K562 (cell line): ENCODE measurements around the gene ZNHIT3. TPM values are rescaled to one million over a fixed set of nuclear protein-coding genes. Genes with fewer than 3 reads are reported as not detected.

Experiments
- C11orf30 ChIP-seq: fragments of 450-650 bp; IDR thresholded peaks from 2 replicates; pipeline ENCODE4 v1.6.1; 2016; ENCODE audit warnings: low read depth, mild to moderate bottlenecking
- CCAR2 ChIP-seq: fragments of 200-400 bp; formaldehyde crosslinking; IDR thresholded peaks from 2 replicates; pipeline ENCODE4 v1.6.1; 2017; ENCODE audit warnings: mild to moderate bottlenecking, low read depth, low read length
- HDAC2 ChIP-seq: fragments of 450-650 bp; IDR thresholded peaks from 2 replicates; pipeline ENCODE4 v1.6.1; 2016; ENCODE audit warnings: mild to moderate bottlenecking
- NBN ChIP-seq: fragments of 450-650 bp; IDR thresholded peaks from 2 replicates; pipeline ENCODE4 v1.6.1; 2016; ENCODE audit warnings: low read depth, mild to moderate bottlenecking
- ZBTB7A ChIP-seq: IDR thresholded peaks from 2 replicates; pipeline ENCODE4 v1.6.1; 2011; ENCODE audit warnings: low read depth, mild to moderate bottlenecking, low read length, moderate library complexity, borderline replicate concordance; ENCODE audit not compliant: control insufficient read depth
- ZNF76 ChIP-seq: fragments of 250-450 bp; sonication (Bioruptor Pico); IDR thresholded peaks from 2 replicates; pipeline ENCODE4 v1.4.0; 2020; ENCODE audit warnings: mild to moderate bottlenecking, moderate library complexity, borderline replicate concordance
- ZSCAN32 ChIP-seq: fragments of 450-650 bp; formaldehyde crosslinking; IDR thresholded peaks from 2 replicates; pipeline ENCODE4 v1.4.0; 2020; ENCODE audit warnings: mild to moderate bottlenecking, moderate library complexity
- polyA plus RNA-seq, 8 experiments: library from polyadenylated mRNA; depleted of rRNA in 4 of 8; stranded (reverse) in 5 of 8; unstranded in 3 of 8; fragments of >200 nt; fragmentation: Nextera tagmentation in 2 of 8; fragmentation: Illumina TruSeq in 1 of 8; extraction: Ambion mirVana in 2 of 8; extraction: Trizol in 1 of 8; gene quantifications; 2 replicates each; pipeline versions ENCODE4 v1.2.1 to v1.2.3, GENCODE V29; 2011 to 2014; ENCODE audit warnings: inconsistent platforms in 1 of 8, missing spikeins in 1 of 8
- total RNA-seq, 7 experiments: library from RNA; depleted of rRNA in 6 of 7; stranded (reverse); fragments of >200 nt in 6 of 7; fragmentation: Illumina TruSeq in 2 of 7; extraction: Trizol in 2 of 7; gene quantifications; 2 replicates each; pipeline versions ENCODE4 v1.2.1 to v1.2.3, GENCODE V29; 2011 to 2021; ENCODE audit warnings: low replicate concordance in 1 of 7
- TF ChIP-seq, protein P1 (sequence below), 2 experiments: IDR thresholded peaks in 1 of 2; conservative IDR thresholded peaks in 1 of 2; 2 replicates each; pipeline ENCODE4 v1.6.1; 2016; ENCODE audit warnings: low read depth in 2 of 2, mild to moderate bottlenecking in 1 of 2, missing compliant biosample characterization in 1 of 2, missing genetic modification characterization in 1 of 2, moderate library complexity in 1 of 2
- TF ChIP-seq, protein P2 (sequence below): fragments of 450-650 bp; IDR thresholded peaks from 2 replicates; pipeline ENCODE4 v1.6.1; 2017; ENCODE audit warnings: antibody characterized with exemption, mild to moderate bottlenecking
- TF ChIP-seq, protein P3 (sequence below): fragments of 250-450 bp; sonication (Bioruptor Pico); IDR thresholded peaks from 2 replicates; pipeline ENCODE4 v1.4.0; 2020; ENCODE audit warnings: mild to moderate bottlenecking, moderate library complexity, borderline replicate concordance
- TF ChIP-seq, protein P4 (sequence below): fragments of 450-650 bp; IDR thresholded peaks from 2 replicates; pipeline ENCODE4 v1.6.1; 2017; ENCODE audit warnings: antibody characterized with exemption
- TF ChIP-seq, protein P5 (sequence below), 2 experiments: fragments of 450-650 bp in 1 of 2; IDR thresholded peaks; 2 replicates each; pipeline ENCODE4 v1.6.1; 2011 to 2017; ENCODE audit warnings: low read depth in 2 of 2, antibody characterized with exemption in 1 of 2, borderline replicate concordance in 1 of 2, low read length in 1 of 2, mild to moderate bottlenecking in 1 of 2, mixed read lengths in 1 of 2; ENCODE audit not compliant: control insufficient read depth in 1 of 2

ZNHIT3 gene
- total and polyA plus RNA-seq, 9 of the 15 experiments (the other 6 are each of a cell fraction or from before 2014, with no cell fraction given): 45.0 to 300 (median 88.4) TPM

DNA sequence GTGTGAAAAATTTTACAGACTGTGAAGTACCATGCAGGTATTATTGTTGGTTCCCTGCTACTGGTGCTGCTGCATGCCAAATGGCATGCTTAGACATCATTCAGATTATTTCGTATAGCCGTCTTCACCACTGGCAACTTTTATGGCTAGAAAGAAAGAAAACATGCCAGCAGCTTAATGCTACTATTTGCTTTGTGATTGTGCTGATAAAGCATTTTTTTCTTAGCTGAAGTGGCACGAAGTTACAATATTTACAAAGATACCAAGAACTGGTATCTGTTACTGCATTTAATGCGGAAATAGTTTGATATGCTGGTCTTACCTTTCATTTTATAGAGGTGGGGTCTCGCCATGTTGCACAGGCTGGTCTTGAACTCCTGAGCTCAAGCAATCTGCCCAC is 8.2 kb downstream of the ZNHIT3 start (continued):
- TF ChIP-seq, protein P1, sequence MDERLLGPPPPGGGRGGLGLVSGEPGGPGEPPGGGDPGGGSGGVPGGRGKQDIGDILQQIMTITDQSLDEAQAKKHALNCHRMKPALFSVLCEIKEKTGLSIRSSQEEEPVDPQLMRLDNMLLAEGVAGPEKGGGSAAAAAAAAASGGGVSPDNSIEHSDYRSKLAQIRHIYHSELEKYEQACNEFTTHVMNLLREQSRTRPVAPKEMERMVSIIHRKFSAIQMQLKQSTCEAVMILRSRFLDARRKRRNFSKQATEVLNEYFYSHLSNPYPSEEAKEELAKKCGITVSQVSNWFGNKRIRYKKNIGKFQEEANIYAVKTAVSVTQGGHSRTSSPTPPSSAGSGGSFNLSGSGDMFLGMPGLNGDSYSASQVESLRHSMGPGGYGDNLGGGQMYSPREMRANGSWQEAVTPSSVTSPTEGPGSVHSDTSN (CRISPR knock-in tag; IDR thresholded peaks at IDR 0.05; ENCODE audit: low read depth): no peak
- TF ChIP-seq, protein P1 (tag; conservative IDR thresholded peaks at IDR 0.05; ENCODE audit: low read depth): no peak
- TF ChIP-seq, protein P2, sequence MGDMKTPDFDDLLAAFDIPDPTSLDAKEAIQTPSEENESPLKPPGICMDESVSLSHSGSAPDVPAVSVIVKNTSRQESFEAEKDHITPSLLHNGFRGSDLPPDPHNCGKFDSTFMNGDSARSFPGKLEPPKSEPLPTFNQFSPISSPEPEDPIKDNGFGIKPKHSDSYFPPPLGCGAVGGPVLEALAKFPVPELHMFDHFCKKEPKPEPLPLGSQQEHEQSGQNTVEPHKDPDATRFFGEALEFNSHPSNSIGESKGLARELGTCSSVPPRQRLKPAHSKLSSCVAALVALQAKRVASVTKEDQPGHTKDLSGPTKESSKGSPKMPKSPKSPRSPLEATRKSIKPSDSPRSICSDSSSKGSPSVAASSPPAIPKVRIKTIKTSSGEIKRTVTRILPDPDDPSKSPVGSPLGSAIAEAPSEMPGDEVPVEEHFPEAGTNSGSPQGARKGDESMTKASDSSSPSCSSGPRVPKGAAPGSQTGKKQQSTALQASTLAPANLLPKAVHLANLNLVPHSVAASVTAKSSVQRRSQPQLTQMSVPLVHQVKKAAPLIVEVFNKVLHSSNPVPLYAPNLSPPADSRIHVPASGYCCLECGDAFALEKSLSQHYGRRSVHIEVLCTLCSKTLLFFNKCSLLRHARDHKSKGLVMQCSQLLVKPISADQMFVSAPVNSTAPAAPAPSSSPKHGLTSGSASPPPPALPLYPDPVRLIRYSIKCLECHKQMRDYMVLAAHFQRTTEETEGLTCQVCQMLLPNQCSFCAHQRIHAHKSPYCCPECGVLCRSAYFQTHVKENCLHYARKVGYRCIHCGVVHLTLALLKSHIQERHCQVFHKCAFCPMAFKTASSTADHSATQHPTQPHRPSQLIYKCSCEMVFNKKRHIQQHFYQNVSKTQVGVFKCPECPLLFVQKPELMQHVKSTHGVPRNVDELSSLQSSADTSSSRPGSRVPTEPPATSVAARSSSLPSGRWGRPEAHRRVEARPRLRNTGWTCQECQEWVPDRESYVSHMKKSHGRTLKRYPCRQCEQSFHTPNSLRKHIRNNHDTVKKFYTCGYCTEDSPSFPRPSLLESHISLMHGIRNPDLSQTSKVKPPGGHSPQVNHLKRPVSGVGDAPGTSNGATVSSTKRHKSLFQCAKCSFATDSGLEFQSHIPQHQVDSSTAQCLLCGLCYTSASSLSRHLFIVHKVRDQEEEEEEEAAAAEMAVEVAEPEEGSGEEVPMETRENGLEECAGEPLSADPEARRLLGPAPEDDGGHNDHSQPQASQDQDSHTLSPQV: no peak
- TF ChIP-seq, protein P3, sequence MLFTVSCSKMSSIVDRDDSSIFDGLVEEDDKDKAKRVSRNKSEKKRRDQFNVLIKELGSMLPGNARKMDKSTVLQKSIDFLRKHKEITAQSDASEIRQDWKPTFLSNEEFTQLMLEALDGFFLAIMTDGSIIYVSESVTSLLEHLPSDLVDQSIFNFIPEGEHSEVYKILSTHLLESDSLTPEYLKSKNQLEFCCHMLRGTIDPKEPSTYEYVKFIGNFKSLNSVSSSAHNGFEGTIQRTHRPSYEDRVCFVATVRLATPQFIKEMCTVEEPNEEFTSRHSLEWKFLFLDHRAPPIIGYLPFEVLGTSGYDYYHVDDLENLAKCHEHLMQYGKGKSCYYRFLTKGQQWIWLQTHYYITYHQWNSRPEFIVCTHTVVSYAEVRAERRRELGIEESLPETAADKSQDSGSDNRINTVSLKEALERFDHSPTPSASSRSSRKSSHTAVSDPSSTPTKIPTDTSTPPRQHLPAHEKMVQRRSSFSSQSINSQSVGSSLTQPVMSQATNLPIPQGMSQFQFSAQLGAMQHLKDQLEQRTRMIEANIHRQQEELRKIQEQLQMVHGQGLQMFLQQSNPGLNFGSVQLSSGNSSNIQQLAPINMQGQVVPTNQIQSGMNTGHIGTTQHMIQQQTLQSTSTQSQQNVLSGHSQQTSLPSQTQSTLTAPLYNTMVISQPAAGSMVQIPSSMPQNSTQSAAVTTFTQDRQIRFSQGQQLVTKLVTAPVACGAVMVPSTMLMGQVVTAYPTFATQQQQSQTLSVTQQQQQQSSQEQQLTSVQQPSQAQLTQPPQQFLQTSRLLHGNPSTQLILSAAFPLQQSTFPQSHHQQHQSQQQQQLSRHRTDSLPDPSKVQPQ: no peak
- TF ChIP-seq ZNF76 (CRISPR knock-in tag): no peak
- no peak for TF ChIP-seq ZBTB7A
- TF ChIP-seq HDAC2: no peak
- TF ChIP-seq ZSCAN32 (CRISPR knock-in tag): no peak
- TF ChIP-seq CCAR2: no peak
- TF ChIP-seq, protein P4, sequence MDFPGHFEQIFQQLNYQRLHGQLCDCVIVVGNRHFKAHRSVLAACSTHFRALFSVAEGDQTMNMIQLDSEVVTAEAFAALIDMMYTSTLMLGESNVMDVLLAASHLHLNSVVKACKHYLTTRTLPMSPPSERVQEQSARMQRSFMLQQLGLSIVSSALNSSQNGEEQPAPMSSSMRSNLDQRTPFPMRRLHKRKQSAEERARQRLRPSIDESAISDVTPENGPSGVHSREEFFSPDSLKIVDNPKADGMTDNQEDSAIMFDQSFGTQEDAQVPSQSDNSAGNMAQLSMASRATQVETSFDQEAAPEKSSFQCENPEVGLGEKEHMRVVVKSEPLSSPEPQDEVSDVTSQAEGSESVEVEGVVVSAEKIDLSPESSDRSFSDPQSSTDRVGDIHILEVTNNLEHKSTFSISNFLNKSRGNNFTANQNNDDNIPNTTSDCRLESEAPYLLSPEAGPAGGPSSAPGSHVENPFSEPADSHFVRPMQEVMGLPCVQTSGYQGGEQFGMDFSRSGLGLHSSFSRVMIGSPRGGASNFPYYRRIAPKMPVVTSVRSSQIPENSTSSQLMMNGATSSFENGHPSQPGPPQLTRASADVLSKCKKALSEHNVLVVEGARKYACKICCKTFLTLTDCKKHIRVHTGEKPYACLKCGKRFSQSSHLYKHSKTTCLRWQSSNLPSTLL: no peak
- TF ChIP-seq, protein P5, sequence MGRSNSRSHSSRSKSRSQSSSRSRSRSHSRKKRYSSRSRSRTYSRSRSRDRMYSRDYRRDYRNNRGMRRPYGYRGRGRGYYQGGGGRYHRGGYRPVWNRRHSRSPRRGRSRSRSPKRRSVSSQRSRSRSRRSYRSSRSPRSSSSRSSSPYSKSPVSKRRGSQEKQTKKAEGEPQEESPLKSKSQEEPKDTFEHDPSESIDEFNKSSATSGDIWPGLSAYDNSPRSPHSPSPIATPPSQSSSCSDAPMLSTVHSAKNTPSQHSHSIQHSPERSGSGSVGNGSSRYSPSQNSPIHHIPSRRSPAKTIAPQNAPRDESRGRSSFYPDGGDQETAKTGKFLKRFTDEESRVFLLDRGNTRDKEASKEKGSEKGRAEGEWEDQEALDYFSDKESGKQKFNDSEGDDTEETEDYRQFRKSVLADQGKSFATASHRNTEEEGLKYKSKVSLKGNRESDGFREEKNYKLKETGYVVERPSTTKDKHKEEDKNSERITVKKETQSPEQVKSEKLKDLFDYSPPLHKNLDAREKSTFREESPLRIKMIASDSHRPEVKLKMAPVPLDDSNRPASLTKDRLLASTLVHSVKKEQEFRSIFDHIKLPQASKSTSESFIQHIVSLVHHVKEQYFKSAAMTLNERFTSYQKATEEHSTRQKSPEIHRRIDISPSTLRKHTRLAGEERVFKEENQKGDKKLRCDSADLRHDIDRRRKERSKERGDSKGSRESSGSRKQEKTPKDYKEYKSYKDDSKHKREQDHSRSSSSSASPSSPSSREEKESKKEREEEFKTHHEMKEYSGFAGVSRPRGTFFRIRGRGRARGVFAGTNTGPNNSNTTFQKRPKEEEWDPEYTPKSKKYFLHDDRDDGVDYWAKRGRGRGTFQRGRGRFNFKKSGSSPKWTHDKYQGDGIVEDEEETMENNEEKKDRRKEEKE (IDR thresholded peaks at IDR 0.05; ENCODE audit: borderline replicate concordance in 1 of 2, control insufficient read depth in 1 of 2, low read depth in 2 of 2, low read length in 1 of 2): no peak
- TF ChIP-seq NBN: no peak
- peak; percentile 92 for TF ChIP-seq C11orf30
